Stimulated activated CD4-positive, alpha-beta T cell treated with anti-CD3 and anti-CD28 coated beads, Interleukin-2, amount 100 ng/mL, for 4 hours (primary cell): ENCODE data around the gene ELL.
"Not testable (repeated sequence)": the region's sequence is repeated elsewhere in the genome, so short reads cannot be mapped to it uniquely, and the experiment has no call there.

Experiments used
- DNase-seq: peaks from one replicate; pipeline ENCODE4 v3.0.0-alpha.2; 2020; ENCODE audit warnings: low read depth

The ELL gene

DNA sequence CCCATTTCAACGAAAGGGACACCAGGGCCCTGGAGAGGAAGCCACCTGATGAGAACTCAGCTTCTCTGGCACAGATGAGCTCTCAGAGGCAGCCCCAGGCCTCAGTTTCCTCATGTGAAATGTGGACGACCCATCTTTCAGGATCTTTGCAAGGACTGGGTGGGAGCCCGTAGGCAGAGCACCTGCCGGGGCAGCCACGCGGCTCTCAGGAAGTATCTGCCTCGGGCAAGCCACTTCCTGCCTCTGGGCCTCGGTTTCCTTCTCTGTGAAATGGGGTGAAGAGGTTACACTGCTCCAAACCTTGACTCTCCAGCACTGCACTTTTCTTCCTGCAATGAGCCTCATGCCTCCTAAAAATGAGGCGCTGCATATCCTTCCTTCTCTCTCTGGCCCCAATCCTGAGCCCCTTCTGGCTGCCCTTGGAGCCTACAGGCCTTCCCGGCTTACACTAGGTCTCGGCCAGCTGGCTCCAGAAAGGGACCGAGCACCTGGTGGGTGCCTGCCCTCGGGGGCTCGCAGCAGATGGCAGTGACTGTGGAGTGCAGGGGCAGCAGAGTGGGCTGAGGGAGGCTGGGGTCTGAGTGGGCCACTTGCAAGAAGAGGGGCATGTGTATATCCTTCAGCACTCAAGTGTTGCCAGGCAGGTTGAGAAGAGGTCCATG, 99.2 kb downstream of the ELL start:
- DNase-seq = no peak

DNA sequence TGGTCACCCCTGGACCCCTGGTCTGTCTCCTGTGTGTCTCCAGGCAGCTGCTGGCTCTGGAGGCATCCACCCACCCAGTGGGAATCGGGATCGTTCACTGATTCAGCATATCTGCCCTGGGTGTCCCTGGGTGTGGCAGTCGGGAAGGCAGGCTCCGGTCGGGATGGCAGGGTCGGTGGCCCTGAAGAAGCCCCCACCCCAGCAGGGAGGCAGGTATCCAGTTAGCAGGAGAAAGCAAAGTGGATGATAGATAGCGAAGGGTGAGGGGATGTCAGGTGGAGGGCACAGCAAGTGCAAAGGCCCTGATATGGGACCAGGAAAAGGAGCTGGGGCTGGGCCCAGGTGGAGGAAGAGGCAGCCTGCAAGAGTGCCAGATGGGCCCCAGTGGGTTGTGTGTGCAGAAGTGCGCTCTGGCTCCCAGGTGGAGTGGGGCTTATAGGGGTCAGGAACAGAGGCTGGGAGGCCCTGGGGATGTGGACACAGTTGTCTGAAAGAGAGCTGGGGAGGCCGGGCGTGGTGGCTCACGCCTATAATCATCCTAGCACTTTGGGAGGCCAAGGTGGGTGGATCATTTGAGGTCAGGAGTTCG, 100.4 kb downstream of the ELL start:
- no peak for DNase-seq

- DNase-seq = no peak
Measured at GRCh38 chr19:18420930-18421329, 100.9 kb downstream of the ELL start.

- DNase-seq = no peak
Measured at GRCh38 chr19:18419699-18420460, 102.0 kb downstream of the ELL start.

DNA sequence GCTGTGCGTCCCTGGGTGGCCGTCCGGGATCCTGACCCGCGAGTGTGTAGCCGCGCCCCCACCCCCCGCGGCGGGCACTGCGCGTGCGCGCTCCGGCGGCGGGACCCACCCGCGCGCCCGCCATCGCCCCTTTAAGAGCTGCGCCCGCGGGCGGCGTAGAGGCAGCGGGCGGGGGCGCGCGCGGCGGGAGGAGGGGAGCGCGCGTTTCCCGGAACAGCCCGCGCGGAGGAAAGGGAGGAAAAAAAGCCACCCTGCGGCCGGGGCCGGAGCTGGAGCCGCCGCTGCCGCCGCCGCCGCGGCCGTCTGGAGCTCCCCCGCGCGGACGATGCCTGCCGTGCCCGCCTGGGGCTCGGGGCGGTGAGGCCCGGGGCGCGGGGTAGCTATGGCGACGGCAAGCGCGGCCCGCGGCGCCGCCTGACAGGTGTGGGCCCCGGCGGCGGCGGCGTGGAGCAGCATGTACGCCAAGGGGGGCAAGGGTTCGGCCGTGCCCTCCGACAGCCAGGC, 102.6 kb downstream of the ELL start, which contains the start of gene SSBP4:
Gene SSBP4, plus strand, starts transcription at position 204 of the 504 bp plus-strand sequence. Its CDS starts 251 bp downstream, at position 455.
- peak; percentile 43 for DNase-seq

DNA sequence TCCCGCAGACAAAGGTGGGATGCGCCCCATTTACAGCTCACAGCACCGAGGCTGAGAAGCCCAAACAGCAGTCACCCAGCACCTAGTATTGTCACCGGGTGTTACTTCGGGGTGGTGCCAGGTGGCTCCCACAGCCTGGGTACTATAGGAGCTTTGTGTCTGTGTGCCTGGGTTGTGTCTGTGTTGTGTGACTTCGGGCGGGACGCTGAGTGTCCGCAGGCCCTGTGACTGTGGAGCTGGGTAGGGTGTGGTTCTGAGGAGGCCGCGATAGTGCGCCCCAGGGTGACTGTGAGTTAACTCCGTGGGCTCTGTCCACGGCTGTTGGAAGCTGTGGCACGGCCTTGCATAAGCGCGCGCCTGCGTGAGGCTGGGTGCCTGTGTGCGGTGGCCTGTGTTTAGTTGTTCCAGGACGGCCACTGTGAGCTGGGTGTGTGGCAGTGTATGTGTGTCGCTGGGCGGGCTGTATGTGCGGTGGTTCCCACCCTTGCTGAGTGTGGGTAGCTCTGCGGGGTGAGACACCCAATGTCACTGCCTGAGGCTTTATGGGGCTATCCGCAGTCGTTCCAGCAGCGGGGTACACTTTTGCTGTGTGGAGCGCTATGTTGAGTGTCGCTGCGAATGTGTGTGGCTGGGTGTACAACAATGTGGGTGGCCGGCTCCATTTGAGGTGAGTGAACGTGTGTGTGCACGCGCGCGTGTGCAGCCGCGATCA, 103.2 kb downstream of the ELL start:
- DNase-seq = no peak

- DNase-seq = peak; percentile 33
Measured at GRCh38 chr19:18418029-18418482, 103.8 kb downstream of the ELL start.

GRCh38 chr19:18417250-18418028, 104.4 kb downstream of the ELL start:
- no peak for DNase-seq

- peak; percentile 57 for DNase-seq
Measured at GRCh38 chr19:18416778-18417249, 105.1 kb downstream of the ELL start.

DNA sequence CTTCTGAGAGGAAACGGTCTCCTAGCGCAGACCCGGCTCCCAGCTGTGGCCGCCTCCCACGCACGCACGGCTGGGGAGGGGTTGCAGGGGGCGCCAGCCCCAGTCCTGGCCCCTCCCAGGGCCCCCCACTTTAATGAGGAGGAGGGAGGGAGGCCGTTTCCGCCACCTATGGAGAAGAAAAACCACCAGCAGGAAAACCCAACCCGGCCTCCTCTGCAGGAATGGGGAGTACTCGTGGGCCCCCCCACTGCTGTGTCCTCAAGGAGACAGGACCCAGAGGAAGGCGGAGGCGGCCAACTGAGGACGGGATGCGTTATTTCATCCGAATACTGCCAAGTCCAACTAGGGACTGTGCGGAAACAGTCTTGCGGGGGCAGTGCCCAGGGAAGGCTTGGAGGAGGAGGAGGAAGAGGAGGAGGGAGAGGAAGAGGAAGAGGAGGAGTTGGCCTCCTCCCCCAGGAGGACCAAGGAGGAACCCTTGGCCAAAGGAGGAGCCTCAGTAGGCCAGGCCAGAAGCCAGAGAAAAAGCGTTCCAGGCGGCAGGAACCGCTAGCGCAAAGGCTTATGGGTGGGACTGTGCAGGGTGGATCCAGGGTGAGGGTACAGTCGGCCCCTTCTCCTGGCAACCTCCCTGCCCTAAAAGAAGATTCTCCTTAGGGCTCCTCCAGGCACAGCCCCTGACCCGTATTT, 106.5 kb downstream of the ELL start:
- no peak for DNase-seq

- DNase-seq = no peak
Measured at GRCh38 chr19:18414504-18415177, 107.2 kb downstream of the ELL start.

DNA sequence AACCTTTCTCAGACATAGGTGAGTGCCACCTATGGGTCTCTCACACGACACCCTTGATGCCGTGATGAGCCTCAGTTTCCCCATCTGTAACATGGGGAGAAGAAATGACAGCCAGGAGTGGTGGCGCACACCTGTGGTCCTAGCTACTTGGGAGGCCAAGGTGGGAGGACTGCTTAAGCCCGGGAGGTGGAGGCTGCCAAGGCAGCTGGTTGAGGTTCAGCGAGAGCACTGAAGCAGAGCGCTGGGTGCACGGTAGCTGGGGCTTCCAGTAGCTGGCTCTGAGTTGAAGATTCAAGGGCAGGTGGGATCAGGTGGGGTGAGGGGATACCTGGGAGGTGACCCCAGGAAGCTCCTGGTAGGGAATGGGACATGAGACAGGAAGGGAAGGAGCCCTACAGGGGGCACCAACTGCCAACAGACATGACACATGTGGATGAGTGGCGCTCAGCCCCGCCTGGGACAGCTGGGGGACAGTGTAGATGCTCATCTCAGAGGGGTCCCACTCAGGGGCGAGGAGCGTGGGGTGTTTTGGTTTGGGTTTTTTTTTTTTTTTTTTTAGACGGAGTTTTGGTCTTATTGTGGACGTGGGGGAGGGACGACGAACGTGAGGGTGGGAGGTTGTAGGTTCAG, 109.1 kb downstream of the ELL start:
- no peak for DNase-seq

GRCh38 chr19:18408053-18408476, 113.8 kb downstream of the ELL start:
- DNase-seq = no peak

DNA sequence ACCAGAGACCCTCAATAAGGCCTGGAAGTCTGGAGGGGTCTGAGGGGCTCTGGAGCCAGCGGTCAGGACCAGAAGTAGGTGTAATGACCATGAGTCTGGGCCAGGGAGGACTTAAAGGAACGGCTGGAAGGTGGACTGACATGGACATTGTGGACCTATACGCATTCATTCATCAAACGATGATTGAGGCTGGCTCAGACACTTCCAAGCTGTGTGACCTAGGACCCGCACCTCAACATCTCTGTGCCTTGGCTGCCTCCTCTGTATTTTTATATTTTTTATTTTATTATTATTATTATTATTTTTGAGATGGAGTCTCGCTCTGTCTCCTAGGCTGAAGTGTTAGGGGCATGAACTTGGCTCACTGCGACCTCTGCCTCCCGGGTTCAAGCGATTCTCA, 115.1 kb downstream of the ELL start:
- no peak for DNase-seq

GRCh38 chr19:18405754-18406153, 116.1 kb downstream of the ELL start:
- DNase-seq = not testable (repeated sequence)

DNA sequence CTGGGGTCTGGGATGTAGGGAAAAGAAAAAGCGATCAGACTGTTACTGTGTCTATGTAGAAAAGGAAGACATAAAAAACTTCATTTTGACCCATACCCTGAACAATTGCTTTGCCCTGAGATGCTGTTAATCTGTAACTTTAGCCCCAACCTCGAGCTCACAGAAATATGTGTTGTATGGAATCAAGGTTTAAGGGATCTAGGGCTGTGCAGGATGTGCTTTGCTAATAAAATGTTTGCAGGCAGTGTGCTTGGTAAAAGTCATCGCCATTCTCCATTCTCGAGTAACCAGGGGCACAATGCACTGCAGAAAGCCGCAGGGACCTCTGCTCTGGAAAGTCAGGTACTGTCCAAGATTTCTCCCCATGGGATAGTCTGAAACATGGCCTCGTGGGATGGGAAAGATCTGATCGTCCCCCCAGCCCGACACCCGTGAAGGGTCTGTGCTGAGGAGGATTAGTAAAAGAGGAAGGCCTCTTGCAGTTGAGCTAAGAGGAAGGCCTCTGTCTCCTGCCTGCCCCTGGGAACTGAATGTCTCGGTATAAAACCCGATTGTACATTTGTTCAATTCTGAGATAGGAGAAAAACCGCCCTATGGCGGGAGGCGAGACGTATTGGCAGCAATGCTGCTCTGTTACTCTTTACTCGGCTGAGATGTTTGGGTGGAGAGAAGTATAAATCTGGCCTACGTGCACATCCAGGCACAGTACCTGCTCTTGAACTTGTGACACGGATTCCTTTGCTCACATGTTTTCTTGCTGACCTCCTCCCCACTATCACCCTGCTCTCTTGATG, 119.2 kb downstream of the ELL start:
- not testable (repeated sequence) for DNase-seq

DNA sequence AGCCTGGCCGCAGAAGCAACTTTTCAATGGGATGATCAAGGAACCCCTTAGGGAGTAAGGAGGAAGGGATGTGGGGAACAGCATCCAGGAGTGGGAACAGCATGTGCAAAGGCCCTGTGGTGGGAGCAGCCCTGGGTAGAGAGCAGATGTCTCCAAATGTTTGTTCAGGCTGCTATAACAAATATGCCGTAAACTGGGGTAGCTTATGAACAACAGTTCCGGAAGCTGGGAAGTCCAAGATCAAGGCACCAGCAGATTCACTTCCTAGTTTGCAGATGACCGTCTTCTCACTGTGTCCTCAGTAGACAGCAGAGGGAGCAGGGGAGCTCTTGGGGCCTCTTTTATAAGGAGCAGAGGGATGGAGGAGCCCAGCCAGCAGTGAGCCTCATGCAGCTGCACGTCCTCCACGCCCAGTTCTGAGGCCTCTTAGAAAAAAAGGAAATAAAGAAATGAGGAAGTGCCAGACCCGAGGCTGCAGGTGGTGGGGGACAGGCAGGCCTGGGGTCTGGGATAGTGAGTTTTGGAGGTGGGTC, 120.2 kb downstream of the ELL start:
- DNase-seq = no peak

DNA sequence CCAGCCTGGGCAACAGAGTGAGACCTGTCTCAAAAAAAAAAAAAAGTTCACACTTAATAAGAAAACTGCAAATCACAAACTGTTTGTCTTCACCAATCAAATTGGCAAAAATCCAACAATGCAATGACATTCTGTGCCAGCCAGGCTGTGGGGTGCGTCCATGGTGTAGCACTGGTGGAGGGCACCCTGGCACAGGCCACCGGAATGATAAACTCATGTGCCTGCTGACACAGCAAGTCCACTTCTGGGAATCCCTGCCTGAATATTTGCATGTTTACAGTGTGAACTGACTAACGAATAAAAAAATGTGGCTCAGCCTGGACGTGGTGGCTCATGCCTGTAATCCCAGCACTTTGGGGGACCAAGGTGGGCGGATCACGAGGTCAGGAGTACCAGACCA, 122.9 kb downstream of the ELL start:
- no peak for DNase-seq
